ENCODE results near the gene BBS9. TPM values are rescaled to one million over a fixed set of nuclear protein-coding genes. Genes with fewer than 3 reads are reported as not detected.

The BBS9 gene
- total and polyA plus RNA-seq, 2 of the 4 experiments (the other 2 are of a cell fraction), result 7.9 to 9.5 TPM

- DNase-seq, result no peak
Observed at GRCh38 chr7:33179519-33179918, 50.2 kb downstream of the BBS9 start.

More at GRCh38 chr7:33179519-33179918, 50.2 kb downstream of the BBS9 start:
- Histone ChIP-seq H3K9ac (ENCODE audit: low read depth, low read length) (no peak overlapping the region), H2BK20ac (ENCODE audit: low read depth, low read length) (no peak overlapping the region), H2BK120ac (ENCODE audit: low read depth, low read length) (no peak overlapping the region), H2AK5ac (ENCODE audit: low read depth, low read length) (no peak overlapping the region), H3K36me3 (ENCODE audit: control insufficient read depth, insufficient read depth, low read length) (peaks cover 4% of the 10 kb centered on the region; the same call in 1 of the 2 replicates), H2BK15ac (ENCODE audit: low read depth, low read length) (no peak overlapping the region), H2BK5ac (ENCODE audit: low read depth, low read length, poor library complexity, severe bottlenecking) (no peak overlapping the region), H2AFZ (replicated peaks; ENCODE audit: low read length, poor library complexity) (no peak overlapping the region), H3K4ac (ENCODE audit: low read depth, low read length) (no peak overlapping the region), H4K8ac (ENCODE audit: low read depth in 2 of 2, low read length in 2 of 2) (no peak overlapping the region), H3K56ac (ENCODE audit: extremely low read depth, insufficient read depth, low read length) (no peak overlapping the region), H3K4me3 (ENCODE audit: insufficient read depth, low read depth, low read length) (no peak overlapping the region), H3K9me1 (ENCODE audit: insufficient read depth, low read length) (no peaks in the 10 kb centered on the region), H3K23ac (ENCODE audit: low read depth, low read length) (no peak overlapping the region), H3K27ac (ENCODE audit: insufficient read depth, low read length) (no peak overlapping the region), H2AK9ac (replicated peaks; ENCODE audit: low read depth, low read length, poor library complexity) (no peak overlapping the region), H3K27me3 (ENCODE audit: control insufficient read depth, insufficient read depth, low read length) (no peaks in the 10 kb centered on the region), H3K18ac (ENCODE audit: low read depth, low read length) (no peak overlapping the region), H3K4me2 (ENCODE audit: low read depth, low read length) (no peak overlapping the region), H3K14ac (replicated peaks; ENCODE audit: low read depth, low read length) (no peak overlapping the region), H3K79me1 (ENCODE audit: low read depth in 1 of 2, low read length in 2 of 2) (no peaks in the 10 kb centered on the region), H4K91ac (ENCODE audit: insufficient read depth, low read depth, low read length) (no peak overlapping the region), H3K4me1 (ENCODE audit: control insufficient read depth, insufficient read depth, low read length) (no peaks in the 10 kb centered on the region), H3K9me3 (ENCODE audit: control insufficient read depth, insufficient read depth, low read length) (no peaks in the 10 kb centered on the region; the same call in 1 of the 2 replicates), H4K20me1 (ENCODE audit: insufficient read depth, low read length) (no peaks in the 10 kb centered on the region), H4K5ac (ENCODE audit: low read depth, low read length) (no peak overlapping the region)
- ChIA-PET POLR2A (ENCODE audit: unreplicated experiment) (no interaction called here), CTCF (no interaction called here)
- WGBS, 2 experiments (ENCODE audit: extremely low coverage in 2 of 2, insufficient read length in 1 of 2), result no CpG with 5 or more reads among the region's 2 CpGs
- no TSS peak for BruUV-seq (replicated peaks)
- no peak for TF ChIP-seq CHD1 (IDR thresholded peaks at IDR 0.05; ENCODE audit: low read depth, low read length)
- peak; percentile 59 for TF ChIP-seq MAFK (IDR thresholded peaks at IDR 0.05; ENCODE audit: low read depth, low read length)
- peak; percentile 78 for TF ChIP-seq NFE2L2 (IDR thresholded peaks at IDR 0.05; ENCODE audit: low read depth, low read length)
- in situ Hi-C loops (cut with MboI; ENCODE audit: low sequenced_read_pairs) (no loop called here), intact Hi-C loops (cut with micrococcal nuclease) (no loop called here), dilution Hi-C loops (cut with HindIII; ENCODE audit: low sequenced_read_pairs, unreplicated experiment) (no loop called here)
- no peak for ATAC-seq (ENCODE audit: low read depth)
